ENCODE measurements around the gene SLC38A1.
A peak's percentile ranks its signal among the peaks of the same experiment; 100 is the strongest.

SLC38A1 gene

DNA sequence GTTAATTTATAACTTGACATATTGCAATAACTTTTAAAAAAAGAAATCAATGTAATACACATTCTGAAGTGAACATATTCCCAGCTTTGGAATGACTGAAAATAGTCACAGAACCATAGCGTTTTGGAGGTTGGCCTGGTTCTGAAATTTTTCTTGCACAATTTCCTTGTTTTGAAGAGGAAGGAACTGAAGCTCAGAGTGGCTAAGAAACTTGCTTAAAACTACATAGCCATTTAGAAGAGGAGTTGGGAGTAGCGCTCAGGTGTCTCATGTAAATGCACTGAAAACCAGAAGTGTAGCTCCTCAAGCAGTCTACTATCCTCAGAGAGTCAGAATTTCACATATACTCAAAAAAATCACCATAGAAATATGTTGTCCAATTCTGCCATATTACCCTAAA is 41.2 kb downstream of the SLC38A1 start:
- DNase-seq: no peak

DNA sequence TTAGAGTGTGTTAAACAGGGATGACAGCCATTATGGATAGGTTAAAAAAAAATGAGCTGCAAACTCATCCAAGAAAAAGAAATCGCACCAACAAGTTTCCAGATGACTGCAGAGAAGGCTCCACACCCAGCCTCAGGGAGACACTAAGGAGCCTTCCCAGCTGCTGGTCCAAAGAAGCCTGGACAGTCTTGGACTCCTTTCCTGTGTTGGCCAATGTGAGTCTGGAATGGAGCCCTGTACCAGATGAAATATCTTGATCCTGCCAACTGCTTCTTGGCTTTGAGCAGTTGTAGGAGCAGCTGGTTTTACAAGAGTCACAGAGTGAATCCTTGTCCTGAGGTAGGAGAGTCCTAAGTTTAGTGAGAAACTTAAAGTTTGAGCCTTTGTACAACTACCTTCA is 44.5 kb downstream of the SLC38A1 start:
- no peak for DNase-seq

DNA sequence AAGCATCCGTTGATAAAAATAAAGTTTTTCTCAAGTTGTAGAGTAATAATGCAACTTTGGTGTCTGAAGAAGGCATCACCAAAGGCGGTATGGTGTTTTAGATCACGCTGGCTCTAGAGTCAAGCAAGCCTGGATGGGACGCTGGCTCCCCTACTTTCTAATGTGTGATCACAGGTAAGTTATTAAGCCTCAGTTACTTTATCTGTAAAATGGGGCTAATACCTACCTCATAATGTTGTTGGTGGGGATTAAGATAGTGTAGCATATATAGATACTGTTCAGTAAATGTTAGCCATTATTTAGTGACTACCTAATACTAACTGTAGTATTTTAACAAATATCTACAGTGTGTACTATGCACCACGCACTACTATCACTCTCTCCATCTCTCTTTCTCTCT is 45.8 kb downstream of the SLC38A1 start:
- DNase-seq: no peak

DNA sequence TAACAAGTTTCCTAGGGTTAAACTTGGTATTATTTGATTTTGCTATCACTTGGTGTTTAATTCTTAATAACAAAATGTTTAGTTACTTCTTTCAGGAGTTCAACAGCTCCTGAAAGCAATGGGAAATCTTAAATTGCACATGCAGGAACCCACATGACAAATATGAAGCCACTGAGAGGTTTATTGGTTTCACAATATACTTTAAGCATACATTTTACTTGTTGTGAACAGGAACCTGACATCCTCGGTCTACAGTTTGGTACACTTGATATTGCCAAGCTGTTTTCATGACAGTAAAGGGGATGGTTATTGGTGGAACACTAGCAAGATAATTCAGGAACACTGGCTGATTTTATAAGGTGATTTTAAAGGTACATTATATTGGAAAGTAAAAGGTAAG is 46.2 kb downstream of the SLC38A1 start:
- DNase-seq: no peak

DNA sequence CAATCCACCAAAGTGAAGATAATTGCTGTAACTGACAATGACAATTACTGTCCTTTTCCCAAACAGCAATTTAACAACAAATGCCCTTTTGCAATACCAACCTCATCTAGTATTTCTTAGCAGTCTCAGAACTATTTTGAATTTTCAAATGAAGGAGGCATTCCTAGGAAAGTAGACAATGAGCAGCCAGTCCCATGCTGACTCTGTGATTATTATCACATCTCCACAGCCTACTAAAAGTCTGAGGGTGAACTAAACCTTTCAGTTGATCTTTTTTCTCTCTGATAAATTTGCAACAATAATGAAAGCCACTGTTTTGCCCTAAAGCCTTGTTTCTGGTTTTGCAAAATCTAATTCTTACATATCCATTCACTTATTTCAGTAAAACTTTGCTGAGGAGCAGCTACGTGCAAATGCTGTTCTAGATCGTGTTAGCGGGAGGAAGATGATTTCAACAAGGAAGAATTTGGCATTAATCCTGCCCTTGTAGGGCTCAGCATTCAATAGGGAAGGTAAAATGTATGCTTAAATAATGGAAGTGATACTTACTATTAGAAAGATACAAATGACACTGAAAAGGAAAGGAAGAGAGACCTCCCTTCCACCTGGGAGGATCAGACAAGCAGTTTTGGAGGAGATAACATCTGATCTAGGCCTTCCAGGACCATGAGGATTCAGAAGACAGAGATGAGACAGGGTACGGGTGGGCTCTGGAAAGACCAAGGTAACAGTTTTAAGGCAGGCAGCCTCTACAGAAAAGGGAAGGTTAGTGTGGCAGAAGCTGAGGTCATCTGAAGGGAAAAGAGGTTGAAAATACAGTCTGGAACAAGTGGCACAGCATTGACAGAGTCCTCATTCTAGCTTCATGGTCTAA is 47.4 kb downstream of the SLC38A1 start:
- DNase-seq: no peak

DNA sequence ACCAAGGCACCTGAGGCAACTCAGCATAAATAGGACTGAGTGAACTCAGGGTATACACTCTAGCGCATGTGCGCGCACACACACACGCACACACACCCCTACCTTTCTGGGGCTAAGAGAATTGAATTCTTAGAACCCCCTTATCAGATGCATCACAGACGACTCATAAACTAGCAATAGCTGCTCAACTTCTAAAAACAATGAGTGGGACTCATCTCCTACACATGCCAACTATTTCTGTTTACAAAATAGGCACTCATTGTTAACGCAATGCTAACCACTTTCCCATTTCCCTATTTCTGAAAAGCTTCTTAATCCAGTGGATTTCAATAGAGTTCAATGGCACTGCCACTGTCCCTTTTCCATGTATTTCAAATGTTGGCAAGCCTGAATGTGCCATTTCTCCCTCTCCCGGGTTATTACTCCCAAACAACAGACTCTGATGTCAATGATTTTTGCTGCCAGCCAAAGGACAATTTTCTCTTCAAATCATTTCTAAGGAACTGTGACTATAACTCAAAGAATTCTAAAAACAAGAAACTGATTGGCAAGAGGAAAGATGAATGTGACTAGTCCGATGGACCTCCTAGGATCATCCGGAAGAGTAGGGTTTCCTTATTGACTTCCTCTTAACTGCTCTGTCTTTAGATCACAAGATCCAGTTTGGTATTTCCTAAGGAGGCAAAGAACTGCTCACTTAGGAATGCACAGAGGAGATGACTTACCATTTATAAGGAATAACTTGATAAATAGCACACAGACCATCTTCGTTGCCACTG is 48.8 kb downstream of the SLC38A1 start:
- no peak for DNase-seq

DNA sequence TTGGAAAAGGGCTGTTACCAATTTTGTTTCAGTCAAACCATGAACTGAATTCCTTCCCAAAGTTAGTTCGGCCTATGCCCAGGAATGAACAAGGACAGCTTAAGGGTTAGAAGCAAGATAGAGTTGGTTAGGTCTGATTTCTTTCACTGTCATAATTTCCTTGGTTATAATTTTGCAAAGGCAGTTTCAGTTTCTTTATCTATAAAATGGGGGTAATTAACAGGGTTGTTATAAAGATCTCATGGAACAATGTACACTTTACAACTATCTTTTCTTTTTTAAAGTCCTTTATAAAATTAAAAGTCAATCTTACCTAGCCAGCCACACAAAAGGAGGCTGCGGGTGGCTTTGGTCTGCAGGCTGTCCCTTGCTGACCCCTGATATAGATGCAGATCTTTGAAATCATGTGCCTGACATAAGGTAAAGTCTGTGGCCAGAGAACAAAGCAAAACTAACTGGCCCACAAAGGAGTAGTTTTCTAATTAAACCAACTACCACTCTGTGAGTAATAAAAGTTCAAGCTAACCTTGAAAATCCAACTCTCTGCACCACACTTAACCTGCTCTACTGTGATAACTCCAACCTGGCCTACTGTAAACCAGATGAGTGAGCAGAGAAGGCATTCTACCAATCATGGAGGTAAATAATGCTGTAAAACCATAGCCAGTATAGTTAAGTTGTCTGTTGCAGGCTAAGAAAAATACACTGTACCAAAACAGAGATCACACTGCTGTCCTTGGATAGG is 49.5 kb downstream of the SLC38A1 start:
- DNase-seq: no peak

DNA sequence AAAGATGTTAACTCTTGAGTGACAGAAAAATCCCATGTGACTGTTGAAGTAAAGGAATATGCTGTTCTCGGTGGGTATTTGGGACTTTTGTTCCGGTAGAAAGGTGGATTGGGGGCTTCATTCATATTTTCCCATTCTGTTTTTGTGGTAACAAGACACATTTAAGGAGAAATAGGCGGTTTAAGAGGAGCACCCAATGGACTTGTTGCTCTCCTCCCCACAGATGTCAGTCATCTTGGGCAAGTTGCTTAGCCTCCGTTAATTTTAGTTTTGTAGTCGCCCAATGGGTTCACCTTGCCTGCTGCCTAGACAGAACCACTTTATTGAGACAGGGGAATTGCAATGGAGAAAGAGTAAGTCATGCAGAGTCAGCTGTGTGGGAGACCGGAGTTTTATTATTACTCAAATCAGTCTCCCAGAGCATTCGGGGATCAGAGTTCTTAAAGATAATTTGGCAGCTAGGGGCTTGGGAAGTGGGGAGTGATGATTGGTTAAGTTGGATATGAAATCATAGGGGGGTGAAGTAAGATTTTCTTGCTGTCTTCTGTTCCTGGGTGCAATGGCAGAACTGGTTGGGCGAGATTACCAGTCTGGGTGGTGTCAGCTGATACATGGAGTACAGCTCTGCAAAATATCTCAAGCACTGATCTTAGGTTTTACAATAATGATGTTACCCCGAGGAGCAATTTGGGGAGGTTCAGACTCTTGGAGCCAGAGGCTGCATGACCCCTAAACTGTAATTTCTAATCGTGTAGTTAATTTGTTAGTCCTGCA is 50.3 kb downstream of the SLC38A1 start:
- no peak for DNase-seq

DNA sequence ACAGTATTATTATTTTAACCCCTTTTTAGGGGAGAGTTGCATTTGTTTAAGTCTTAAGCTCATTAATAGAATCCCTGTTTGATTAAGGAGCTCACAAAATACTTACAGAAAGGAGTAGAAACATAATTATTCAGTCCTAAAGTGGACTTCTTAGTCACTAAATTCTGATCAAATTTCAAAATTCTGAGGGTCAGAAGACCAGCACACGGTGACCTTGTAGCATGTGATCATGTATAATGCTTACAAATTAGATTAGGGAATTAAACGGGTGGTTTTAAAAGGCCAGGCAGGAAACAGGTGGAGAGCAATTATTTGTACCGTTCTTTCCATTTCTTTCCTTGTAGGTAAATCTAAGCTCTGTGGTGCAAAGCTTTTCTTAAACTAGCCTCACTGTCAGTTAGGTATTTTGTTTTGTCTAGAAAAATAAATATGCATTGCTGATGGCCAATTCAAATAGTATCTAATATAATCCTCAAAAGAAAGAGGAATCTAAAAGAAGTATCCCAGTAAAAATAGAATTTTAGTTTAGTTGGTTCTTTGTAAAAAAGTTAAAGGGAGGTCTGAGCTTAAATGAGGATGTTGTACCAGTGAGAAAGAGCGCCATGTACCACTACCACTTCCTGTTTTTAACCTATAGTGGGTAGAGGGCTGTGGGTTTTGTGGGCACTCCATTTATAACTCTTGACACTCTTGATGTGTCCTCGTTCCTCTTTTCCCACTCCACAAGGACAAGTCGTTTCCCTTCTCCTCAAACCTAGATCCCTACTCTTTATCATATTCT is 51.1 kb downstream of the SLC38A1 start:
- no peak for DNase-seq

DNA sequence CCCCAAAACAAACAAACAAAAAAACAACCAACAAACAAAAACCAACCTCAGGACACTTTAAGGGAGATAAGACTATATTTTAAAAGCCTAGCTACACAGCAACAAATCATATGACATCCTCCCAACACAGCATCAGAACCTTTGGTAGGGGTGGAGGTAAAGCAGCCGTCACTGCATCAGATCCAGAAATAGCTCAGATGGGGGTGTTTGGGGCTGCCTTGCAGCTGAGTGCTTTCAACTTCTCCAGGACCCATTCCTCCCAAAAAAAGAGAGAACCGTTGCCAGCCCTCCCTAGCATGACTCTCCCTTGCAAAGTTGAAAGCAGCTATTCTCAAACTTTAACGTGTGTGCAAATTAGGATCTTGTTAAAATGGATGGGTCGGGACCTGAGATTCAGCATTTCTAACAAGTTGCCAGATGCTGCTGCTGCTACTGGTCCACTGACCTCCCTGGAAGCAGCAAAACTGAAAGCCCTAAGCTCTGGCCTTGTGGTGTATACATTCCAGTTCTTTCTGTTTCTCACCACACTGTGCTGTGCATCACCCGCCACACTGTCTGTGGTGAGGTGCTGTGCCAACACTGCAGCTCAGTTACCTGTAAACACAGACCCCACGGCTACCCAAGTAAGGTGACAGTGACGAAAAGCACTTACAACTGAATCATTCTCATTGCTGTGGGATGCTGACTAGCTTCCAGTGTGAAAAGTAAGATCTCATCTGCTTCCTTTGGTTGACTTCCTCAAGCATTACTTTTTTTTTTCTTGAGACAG is 54.0 kb downstream of the SLC38A1 start:
- no peak for DNase-seq

DNA sequence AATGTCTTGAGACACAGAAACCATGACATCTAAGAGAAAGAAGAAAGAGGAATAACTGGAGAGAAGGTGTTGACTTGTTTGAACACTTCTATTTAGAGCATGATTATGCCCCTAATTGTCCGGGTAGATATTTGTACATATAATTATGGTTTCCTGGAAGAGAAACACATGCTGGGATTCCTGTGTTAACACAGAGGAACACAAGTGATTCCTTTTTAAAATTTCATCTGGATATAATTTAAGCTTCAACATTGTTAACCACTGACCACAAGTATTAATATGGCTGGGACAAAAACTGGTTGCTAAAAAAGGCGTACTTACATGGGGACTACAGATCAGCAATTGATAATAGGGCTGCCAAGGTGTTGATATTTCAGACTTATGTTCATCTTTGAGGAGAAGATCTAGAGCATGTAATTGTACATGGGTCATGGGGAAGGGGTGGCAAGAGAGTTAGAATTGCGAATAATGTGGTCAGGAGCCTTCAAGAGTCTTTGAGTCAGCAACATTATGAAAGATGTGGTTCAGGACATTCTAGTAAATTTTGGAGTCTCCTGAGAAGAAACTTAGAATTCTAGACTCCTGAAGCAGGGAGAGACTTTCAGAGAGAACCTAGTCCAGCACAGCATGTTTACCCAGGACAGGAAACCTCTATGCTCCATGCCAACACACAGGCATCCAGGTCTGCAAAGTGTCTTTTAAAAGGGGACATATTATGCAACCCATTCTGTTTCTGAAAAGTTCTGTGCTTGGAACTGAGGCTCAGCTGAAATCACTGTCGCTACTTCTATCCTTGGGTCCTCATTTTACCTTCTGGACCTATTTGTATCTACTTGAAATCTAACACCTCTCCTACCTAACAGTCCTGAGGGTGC is 56.5 kb downstream of the SLC38A1 start:
- DNase-seq: no peak

DNA sequence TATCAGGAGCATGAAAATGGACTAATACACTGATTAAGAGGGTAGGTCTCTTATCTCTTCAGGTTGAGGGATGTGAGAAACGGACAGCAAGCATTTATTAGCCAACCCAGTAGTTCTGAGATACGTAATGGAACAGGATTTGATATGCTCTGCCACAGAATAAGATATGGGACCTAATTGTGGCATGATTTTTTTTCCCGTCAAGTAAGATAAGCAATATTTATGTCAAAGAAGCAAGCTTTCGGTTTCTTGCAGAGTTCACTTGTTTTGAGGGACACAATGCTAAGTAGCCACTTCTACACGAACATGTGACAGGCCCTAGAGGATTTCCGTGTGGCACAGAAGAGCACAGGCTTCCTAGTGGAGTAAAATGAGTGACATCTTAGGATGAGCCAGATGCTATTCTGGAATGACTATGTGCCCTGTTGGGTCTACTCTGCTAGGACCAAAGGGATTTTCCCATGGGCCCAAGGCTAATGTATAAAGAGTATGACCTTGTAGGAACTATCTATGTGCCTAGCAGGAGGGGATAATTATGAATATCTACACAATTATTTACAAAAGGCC is 57.9 kb downstream of the SLC38A1 start:
- no peak for DNase-seq

DNA sequence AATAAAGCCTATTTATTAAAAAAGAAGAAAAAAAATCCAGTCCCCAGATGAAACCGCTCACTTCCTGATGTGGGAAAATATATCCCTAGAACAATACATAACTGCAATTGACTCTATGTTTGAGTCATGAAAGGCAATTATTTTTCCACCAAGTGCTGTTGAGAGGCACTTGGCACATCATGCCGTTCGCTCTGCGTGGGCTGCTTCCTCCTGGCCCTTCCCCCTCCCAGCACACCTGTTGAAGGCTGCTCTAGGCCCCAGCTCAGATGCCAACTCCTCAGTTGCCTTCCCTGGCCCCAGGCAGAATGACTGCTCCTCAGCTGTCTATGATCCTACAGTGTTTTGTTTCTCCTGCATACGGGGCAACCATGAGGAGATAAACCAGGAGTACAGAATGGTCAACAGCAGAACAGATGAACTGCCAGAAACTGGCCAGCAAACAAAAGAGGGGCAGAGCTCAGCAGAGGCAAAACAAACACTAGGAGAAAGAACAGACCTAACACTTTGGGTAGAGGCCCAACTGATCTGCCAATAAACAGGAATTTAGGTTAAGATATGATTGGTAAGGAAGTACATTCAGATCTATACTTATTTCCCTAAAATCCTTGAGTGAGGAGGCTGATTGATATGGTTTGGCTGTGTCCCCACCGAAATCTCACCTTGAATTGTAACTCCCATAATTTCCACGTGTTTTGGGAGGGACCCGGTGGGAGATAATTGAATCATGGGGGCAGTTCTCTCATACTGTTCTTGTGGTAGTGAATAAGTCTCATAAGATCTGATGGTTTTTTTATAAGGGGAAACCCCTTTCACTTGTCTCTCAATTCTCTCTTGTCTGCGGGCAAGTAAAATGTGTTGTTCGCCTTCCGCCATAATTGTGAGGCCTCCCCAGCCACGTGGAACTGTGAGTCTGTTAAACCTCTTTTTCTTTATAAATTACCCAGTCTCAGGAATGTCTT is 58.6 kb downstream of the SLC38A1 start:
- peak; percentile 92 for DNase-seq

DNA sequence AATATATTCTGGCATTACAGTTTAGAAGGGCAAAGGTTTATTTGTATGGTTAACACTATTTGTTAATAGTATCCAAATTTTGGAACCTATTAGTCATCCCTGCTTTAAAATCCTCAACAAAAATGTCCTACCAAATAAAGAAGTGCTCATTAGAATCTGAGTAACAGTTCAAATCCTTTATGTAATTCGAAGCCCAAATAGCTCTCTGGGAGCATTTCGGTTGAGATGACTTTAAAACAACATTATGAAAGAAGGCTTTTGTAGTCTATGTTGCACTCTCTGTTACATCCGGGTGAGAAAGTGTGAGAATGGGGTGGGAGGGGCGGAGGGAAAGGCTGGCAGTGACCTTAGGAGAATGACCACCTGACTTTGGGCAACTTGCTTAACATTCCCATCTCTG is 59.7 kb downstream of the SLC38A1 start:
- DNase-seq: no peak

DNA sequence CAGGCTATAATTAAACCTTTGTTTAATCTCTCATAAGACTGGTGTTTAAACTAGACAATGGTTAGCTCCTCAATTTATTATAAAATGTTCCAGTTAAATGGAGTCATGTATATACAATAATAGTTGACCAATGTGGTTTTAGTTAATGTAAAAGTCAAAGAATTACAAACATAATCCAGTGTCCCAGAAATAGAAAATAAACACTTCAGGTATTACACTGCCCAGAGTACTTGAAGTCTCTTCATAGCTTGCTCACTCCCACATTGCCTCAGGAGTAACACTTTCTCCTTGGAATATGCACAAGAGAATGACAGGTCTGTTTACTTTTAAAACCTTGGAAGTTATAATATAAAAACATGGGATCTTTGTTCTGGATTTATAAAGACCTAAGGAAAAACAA is 60.5 kb downstream of the SLC38A1 start:
- no peak for DNase-seq

DNA sequence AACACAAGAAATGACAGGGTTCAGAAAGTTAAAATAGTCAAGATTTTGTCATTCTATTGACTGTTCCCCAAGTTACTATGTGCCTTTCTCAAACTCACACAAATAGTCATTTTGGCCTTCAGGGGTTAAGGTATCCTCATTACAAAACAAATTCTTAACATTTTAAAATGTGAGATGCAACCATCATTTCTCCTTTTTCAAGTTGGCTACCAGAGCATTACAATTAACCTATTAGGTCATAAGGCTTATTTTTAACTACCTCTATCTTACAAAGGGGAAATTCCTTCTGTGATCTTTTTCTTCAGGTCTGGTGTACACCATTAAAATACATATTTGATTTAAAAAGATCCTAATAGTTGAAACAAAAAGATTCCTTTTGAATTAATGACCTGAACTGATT is 61.2 kb downstream of the SLC38A1 start:
- DNase-seq: no peak

DNA sequence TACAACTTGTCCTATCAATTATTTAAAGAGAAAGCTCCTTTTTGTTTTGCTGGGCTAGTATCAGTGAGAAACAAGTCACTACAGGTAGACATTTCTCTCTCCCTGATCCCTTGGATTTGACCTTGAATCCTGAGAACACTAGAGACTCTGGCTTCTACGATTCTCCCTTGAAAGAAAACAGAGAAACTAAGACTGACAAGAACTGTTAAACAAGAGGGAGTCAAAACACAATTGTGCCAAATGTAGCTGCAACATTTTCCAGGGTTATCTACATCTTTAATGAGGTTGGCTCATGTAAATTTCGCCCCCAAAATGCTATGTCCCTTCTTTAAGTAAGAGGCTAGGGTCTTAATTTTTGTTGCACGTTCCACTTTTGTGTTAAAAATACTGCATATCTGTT is 62.4 kb downstream of the SLC38A1 start:
- no peak for DNase-seq

DNA sequence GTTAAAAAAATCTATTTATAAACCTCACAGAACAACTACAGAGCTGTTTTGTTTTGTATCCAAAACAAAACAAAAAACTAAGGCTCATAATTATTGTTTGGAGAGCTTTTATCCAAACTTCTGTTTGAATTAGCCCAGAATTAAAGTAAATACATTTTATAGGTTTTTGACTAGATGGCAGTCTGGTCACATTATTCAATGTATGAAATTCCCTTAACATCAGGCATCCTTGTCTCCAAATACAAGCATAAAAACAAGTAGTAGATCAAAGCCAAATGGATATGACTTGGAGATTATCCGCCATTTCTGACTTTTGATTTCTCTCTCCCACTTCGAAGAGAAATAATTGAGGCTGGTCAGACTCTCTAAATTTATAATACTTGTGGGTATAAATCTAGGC is 63.5 kb downstream of the SLC38A1 start:
- DNase-seq: no peak

All from NCI-H1436 (cell line).